HTERT RPE-1 (cell line): ENCODE results near the gene ZNF136.

Source experiments
- in situ Hi-C: fragments of 300-500 bp; cut with MboI; formaldehyde crosslinking; loops from 4 replicates; pipeline ENCODE4 v1.14.3; 2020; ENCODE audit warnings: low sequenced_read_pairs

The ZNF136 gene

DNA sequence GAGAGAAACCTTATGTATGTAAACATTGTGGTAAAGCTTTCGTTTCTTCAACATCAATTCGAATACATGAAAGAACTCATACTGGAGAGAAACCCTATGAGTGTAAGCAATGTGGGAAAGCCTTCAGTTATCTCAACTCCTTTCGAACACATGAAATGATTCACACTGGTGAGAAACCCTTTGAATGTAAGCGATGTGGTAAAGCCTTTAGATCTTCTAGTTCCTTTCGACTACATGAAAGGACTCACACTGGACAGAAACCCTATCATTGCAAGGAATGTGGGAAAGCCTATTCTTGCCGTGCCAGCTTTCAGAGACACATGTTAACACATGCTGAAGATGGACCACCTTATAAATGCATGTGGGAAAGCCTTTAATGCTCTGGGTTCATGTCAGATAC, 24.7 kb downstream of the ZNF136 start:
- in situ Hi-C loops: no loop called here

DNA sequence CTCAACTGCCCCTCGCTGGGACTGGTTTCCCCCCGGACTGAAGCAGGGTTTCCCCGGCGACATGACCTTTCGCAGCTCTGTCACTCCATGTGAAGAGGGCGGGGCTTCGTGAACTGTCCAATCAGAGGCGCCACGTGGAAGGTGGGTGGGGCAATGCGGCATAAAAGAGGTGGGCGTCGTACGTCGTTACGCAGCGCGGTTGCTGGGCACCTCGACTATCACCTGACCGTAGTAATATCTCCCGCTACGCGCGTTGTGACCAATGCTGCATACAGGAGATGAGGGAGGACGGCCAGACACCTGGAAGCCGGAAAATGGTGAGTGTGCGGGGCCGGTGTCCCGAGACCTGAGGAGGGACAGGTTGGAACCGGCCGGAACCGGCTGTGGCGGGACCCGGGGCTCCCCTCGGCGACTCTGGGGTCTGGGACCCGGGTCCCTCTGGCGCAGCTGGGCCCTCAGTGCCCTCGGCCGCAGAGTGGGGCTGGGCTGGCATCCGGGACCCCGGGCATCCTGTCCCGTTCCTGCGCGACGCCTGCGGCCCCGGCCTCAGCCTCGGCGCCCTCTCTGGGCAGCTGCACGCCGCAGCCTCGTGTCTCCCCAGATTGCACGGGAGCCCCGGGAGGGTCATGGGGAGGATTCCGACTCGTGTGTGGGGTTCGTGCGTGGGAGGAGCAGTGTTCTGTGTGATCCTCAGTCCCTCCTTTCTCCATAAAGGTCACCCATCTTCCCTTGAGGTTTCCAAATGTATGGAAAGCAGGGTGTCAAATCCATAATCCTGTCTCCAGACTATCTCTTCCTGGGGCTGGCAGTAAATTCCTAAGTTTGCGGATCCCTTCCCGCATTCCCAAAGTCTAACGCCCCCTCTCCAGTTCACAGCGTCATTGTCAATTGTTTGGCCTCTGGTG, 32.2 kb downstream of the ZNF136 start:
- in situ Hi-C loops: no loop called here

DNA sequence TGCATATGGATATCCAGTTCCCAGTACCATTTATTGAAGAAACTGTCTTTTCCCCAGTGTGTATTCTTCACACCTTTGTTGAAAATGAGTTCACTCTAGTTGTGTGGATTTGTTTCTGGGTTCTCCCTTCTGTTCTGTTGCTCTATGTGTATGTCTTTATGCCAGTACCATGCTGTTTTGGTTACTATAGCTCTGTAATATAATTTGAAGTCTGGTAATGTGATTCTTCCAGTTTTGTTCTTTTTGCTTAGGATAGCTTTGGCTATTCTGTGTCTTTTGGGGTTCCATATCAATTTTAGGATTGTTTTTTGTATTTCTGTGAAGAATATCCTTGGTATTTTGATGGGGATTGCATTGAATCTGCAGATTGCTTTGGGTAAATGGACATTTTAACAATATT, 35.2 kb downstream of the ZNF136 start:
- in situ Hi-C loops: no loop called here

DNA sequence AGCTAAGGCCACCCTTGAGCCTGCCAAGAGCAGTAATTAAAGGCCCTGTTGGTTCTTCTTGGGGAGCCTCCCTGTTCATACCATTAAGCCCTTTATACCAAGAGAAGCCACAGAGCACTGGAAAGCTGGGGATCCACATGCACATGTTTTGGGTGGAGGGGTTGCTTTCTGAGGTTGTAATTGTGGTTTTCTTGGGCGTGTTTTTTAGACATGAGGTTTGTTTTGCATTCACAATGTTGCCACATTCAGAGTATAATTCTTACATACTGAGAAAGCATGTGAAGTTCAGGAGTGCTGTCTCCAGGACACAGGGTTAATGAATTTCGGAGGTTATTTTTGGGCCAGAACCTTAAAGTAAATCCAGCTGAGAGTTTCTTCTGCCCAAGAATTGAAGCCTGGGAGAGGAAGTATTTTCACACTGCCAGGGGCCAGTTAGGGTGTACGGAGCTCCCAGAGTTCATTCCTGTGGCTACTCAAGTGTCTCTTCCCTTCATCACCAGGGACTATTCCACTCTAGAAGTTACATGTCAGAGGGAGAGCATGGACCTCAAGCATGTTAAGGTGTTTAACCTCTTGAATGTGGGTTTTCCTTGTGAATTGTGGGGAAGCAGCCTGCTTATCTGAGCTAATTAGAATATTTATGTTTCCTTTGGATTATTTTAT, 37.0 kb downstream of the ZNF136 start:
- in situ Hi-C loops: no loop called here

DNA sequence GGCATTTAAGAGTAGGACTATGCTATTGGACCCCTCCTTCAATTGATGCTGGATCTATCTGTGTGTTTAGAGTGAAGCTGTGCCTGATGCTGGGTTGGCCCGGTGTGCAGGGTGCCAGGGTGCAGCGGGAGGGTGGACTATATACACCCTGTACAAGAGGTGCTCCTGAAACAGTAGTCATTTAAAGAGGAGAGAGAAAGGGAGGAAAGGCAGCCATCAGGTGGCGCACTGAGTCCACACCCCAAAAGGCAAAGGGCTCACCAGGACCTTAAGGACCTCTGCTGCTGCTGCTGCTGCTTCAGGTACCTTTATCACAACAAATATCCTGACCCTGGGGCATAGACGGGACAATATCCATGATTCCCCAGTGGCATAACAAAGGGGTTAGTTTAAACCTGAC, 39.4 kb downstream of the ZNF136 start:
- in situ Hi-C loops: no loop called here

DNA sequence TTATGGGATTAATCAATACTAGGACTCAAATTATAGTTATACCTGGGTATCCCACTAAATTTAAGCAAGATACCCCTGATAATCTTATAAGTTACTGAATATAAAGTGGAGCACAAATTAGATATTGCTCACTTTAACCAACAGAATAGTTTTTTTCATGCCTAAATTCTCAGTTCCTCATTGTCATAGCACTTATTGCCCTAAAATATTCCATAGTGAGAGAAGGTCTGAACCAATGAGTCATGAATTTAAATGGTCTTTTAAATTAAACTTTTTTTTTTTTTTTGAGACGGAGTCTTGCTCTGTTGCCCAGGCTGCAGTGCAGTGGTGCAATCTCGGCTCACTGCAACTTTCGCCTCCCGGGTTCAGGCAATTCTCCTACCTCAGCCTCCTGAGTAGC, 42.4 kb downstream of the ZNF136 start:
- in situ Hi-C loops: no loop called here

DNA sequence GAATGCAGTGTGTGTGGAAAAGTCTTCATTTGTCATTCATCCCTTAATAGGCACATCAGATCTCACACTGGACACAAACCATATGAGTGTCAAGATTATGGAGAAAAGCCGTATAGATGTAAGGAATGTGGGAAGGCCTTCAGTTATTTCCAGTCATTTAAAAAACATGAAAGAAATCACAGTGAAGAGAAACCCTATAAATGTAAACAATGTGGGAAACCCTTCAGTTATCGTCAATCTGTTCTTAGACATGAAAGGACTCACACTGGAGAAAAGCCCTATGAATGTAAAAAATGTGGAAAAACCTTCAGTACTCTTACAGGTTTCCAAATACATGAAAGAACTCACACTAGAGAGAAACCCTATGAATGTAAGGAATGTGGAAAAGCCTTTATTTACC, 45.3 kb downstream of the ZNF136 start:
- in situ Hi-C loops: no loop called here

DNA sequence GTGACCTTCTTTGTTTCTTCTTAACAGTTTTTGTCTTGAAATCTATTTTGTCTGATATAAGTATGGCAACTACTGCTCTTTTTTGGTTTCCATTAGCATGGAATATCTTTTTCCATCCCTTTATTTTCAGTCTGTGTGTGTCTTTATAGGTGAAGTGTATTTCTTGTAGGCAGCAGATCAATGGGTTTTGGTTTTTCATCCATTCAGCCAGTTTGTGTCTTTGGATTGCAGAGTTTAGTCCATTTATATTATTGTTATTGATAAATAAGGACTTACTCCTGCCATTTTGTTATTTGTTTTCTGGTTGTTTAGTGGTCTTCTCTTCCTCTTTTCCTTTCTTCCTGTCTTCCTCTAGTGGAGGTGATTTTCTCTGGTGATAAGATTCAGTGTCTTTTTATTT, 54.4 kb downstream of the ZNF136 start:
- in situ Hi-C loops: no loop called here

DNA sequence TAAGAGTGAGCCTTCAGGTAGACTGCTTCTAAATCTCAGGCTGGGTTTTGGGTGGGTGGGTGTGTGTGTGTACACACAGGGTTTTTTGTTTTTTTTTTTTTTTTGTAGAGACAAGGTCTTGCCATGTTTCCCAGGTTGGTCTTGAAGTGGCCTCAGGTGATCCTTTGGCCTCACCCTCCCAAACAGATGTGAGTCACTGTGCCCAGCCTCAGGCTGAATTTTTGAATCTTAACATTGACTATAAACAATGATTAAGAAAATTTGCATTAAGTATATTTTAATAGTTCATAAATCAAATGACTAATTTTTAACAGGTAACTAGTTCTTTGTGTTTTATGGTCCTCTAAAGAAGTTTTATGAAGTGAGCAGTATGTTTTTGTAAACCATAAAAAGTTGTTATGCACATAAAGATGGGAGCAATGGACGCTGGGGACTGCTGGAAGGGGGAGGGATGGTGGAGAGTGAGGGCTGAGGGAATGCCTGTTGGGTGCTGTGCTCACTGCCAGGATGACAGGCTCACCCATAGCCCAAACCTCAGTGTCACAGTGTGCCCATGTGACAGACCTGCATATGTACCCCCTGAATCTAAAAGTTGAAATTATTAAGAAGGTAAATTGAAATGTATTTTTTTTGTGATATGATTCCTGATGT, 60.2 kb downstream of the ZNF136 start:
- in situ Hi-C loops: no loop called here

DNA sequence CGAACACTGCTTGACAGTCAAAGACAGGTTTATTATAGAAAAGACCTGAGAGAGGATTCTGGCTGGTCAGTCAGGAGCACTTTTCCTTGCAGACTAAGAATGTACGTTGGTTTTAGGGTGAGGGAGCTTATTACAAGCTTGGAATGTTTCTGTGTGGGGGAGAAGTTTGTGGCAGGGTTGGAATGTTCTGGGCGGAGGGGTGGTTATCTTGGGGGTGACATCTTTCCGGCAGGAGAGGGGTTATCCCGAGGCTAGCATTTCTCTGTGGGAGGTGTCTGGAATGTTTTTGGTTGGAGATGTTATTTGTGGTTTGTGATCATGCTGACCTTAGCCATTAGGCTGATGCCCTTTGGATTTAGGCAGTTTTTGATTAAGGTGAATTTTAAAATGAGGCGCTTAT, 61.8 kb downstream of the ZNF136 start:
- in situ Hi-C loops: no loop called here

DNA sequence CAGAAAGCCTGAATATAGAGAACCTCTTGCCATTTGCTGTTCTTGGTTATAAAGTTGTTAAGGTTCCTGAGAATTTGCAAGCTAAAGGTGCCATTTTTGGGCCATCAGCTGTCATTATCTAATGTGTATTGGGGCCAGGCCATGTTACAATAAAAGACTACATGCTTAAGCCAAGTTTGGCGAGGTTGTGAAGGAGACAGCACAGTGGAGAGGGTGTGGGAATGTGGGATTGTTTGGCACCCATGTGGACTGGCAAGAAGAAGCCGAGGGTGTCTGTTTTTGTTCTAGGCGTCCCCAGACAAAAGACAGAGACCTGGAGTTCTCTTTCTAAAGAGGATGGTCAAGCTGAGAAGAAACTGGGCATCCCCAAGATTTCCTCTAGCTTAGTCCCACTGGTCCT, 67.1 kb downstream of the ZNF136 start:
- in situ Hi-C loops: no loop called here

DNA sequence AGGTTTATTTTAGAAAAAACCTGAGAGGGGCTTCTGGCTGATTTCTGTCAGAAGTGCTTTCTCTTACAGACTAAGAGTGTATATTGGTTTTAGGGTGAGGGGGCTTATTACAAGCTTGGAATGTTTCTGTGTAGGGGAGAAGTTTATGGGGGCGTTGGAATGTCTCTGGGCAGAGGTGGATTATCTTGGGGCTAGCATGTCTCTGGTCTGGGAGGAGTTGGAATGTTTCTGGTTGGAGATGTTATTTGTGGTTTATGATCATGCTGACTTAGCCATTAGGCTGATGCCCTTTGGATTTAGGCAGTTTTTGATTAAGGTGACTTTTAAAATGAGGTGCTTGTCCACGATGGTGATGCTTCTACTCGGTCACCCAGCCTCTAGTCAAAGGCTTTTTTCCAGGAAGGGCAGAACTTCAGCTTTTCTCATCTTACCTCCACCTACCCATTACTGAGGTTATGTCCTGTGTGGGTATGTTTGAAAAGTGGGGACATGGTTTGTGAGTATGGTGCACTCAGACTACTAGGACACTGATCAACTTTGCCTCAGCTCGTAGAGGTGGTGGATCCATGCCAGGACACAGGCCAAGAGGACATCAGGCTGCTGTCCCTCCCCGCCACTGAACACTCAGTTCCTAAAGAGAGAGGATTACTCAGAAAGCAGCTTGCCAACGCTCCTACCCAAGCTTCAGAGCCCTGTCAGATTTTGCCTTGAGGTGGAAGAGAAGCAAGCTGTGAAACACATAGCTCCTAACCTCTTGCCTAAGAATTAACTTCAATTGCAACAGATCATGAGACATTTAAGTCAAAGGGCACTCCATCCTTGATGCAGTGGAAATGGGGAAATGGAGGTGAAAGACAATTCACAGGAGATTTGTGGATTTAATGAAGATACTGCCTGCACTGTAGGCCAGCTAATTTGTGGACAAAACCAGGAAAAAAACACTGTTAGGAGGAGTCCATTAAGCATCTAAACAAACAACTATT, 68.1 kb downstream of the ZNF136 start:
- in situ Hi-C loops: no loop called here

DNA sequence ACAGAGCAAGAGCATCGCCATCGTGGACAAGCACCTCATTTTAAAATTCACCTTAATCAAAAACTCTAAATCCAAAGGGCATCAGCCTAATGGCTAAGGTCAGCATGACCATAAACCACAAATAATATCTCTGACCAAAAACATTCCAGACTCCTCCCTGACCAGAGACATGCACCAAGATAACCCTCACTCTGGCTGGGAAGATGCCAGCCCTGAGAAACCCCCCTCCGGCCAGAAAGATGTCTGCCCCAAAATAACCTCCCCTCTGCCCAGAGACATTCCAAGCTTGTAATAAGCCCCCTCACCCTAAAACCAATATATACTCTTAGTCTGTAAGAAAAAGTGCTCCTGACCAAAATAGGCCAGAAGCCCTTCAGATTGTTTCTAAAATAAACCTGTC, 70.1 kb downstream of the ZNF136 start:
- in situ Hi-C loops: no loop called here

DNA sequence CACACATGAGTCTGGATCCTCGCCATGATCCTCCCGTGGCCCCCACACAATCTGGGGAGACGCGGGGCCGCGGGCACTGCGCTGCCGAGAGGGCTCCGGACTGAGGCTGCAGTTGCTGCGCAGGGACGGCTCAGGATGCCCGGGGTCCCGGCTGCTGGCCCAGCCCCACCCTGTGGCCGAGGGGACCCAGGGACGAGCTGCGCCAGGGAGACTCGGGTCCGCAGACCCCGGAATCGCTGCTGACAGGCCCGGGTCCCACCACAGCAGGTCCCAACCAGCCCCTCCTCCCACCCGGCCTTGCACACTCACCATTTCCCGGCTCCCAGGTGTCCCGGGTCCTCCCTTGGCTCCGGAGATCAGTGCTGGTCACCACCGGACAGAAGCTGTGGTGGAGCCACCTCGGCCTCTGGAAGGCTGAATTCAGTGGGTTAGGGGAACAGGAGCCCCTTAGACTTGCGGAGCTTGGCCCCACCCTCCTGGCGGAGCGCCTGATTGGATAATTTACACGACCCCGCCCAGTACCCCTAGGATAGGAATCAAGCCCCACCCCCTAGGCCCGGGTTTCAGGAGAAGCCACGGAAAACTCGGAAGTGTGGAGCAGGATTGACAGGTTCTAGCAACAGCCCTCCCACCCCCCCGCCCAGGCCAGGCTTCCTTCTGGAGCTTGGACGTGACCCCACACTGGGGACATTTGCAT, 74.4 kb downstream of the ZNF136 start:
- in situ Hi-C loops: no loop called here
